GM18498 (cell line): Measurements from ENCODE around the gene MAD2L1BP.
"Not testable (repeated sequence)": the region's sequence is repeated elsewhere in the genome, so short reads cannot be mapped to it uniquely, and the experiment has no call there.

Experiments
- ATAC-seq: cut with Tn5 transposase; IDR thresholded peaks from one replicate; pipeline ENCODE4 v1.9.1; 2021; ENCODE audit warnings: mild to moderate bottlenecking, moderate library complexity; ENCODE audit not compliant: unreplicated experiment

Gene MAD2L1BP, protein sequence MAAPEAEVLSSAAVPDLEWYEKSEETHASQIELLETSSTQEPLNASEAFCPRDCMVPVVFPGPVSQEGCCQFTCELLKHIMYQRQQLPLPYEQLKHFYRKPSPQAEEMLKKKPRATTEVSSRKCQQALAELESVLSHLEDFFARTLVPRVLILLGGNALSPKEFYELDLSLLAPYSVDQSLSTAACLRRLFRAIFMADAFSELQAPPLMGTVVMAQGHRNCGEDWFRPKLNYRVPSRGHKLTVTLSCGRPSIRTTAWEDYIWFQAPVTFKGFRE

GRCh38 chr6:43635387-43636307 is at the start of gene MAD2L1BP:
Gene MAD2L1BP, plus strand, starts transcription at chr6:43635840. Its CDS starts 36 bp downstream, at chr6:43635876.
- ATAC-seq, result peak; percentile 80

DNA sequence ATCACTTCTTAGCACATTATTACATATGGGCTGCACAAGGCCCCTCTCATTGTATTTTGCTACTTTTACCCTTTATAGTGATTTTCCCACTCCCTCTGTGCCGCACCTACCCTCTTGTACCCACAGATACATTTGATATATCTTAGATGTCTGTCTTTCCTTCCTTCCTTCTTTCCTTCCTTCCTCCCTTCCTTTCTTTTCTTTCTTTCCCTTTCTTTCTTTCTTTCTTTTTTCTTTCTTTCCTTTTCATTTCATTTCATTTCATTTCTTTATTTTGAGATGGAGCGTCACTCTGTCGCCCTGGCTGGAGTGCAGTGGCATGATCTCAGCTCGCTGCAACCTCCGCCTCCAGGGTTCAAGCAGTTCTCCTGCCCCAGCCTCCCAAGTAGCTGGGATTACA is 47.4 kb upstream of the MAD2L1BP start:
- no peak for ATAC-seq

GRCh38 chr6:43589564-43589963 is 46.1 kb upstream of the MAD2L1BP start:
- ATAC-seq, result not testable (repeated sequence)

- no peak for ATAC-seq
Observed at GRCh38 chr6:43593938-43594337, 41.7 kb upstream of the MAD2L1BP start.

GRCh38 chr6:43600595-43600994 is 35.0 kb upstream of the MAD2L1BP start:
- ATAC-seq, result no peak

- no peak for ATAC-seq
Observed at GRCh38 chr6:43604174-43604573, 31.5 kb upstream of the MAD2L1BP start.

- ATAC-seq, result no peak
Observed at GRCh38 chr6:43606019-43606418, 29.6 kb upstream of the MAD2L1BP start.

DNA sequence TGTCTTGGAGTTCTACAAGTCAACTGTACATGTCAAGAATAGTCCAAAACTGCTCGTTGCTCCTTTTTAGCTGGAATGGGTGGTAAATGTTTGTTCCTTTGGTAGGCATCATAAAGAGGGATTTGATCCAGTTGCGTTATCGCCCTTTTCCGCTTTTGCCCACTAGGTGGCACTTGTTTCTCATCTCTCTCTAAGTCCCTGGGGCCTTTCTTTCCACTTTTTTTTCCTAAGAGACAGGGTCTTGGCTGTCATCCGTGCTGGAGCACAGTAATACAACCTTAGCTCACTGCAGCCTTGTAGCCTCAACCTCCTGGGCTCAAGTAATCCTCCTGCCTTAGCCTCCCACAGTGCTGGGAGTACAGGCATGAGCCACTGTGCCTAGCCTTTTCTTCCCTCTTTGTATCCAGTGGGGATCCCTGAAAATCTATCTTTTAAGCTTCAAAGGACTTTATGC is 27.3 kb upstream of the MAD2L1BP start:
- no peak for ATAC-seq

- ATAC-seq, result no peak
Observed at GRCh38 chr6:43608807-43609206, 26.8 kb upstream of the MAD2L1BP start.

- ATAC-seq, result no peak
Observed at GRCh38 chr6:43609402-43609801, 26.2 kb upstream of the MAD2L1BP start.

- ATAC-seq, result no peak
Observed at GRCh38 chr6:43610431-43610830, 25.2 kb upstream of the MAD2L1BP start.

GRCh38 chr6:43613721-43614395 is 21.8 kb upstream of the MAD2L1BP start:
- no peak for ATAC-seq

- no peak for ATAC-seq
Observed at GRCh38 chr6:43614396-43614730, 21.3 kb upstream of the MAD2L1BP start.

GRCh38 chr6:43616725-43617472 is 18.7 kb upstream of the MAD2L1BP start:
- no peak for ATAC-seq

DNA sequence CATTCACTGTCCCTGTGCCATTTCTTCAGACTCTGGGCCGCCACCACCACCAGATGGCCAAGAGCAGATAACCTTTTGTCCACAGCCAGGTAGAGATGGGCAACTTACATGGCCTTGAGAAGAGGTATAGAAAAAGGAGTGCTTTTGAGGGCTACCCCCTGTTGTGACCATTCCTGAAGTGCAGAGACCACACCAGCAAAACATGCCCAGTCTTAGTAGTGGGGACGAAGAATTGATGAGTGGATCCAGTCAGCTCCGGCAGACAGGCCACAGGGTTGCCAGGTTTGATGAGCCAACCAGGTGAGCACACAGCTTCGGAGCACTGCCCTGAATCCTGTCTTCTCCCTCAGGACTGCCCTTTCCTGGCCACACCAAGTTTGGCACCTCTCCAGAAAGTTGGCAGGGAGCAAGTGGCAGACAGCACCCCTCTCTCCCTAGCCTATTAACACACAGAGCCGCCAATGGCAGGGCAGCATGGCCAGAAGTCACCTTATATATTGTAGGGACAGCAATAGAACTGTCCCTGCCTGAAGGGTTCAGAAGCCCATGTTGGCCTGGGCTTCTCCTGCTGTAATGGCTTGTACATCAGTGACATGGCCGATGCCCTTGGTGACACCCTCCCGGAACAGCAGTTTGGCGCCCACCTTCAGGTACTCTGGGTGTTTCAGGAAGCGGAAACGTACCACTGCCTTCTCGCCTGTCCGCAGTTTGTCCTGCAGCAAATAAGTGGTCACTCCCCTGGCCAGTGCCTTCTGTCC is 14.4 kb upstream of the MAD2L1BP start:
- no peak for ATAC-seq

GRCh38 chr6:43621836-43622180 is 13.8 kb upstream of the MAD2L1BP start:
- no peak for ATAC-seq

- ATAC-seq, result no peak
Observed at GRCh38 chr6:43622541-43622940, 13.1 kb upstream of the MAD2L1BP start.

- no peak for ATAC-seq
Observed at GRCh38 chr6:43623880-43624785, 11.5 kb upstream of the MAD2L1BP start.

GRCh38 chr6:43624786-43625288 is 10.8 kb upstream of the MAD2L1BP start:
- no peak for ATAC-seq
